Activated CD4-positive, alpha-beta memory T cell treated with anti-CD3 and anti-CD28 coated beads for 36 hours (primary cell): ENCODE results near the gene STAT3. TPM values are rescaled to one million over a fixed set of nuclear protein-coding genes. Genes with fewer than 3 reads are reported as not detected.
A peak's percentile ranks its signal among the peaks of the same experiment; 100 is the strongest.
"Not testable (repeated sequence)": the region's sequence is repeated elsewhere in the genome, so short reads cannot be mapped to it uniquely, and the experiment has no call there.

Experiments
- CTCF ChIA-PET: fragments of 350-600 bp; sonication (Branson Sonifier 250); formaldehyde crosslinking; loops from one replicate; lab custom pipeline; 2021; ENCODE audit warnings: antibody characterized with exemption, inconsistent platforms; lab: Charles Lee
- POLR2A ChIA-PET: fragments of 350-600 bp; sonication (Branson Sonifier 250); formaldehyde crosslinking; loops from one replicate; lab custom pipeline; 2021; ENCODE audit warnings: antibody characterized with exemption; lab: Charles Lee
- DNase-seq: peaks from one replicate; pipeline ENCODE4 v3.0.0-alpha.2; 2020
- H3K27ac Mint-ChIP-seq: one replicate; pipeline ENCODE4 v1.8.0; 2021; ENCODE audit warnings: mixed read lengths
- H3K27me3 Mint-ChIP-seq: one replicate; pipeline ENCODE4 v1.8.0; 2021; ENCODE audit warnings: mixed read lengths
- H3K36me3 Mint-ChIP-seq: one replicate; pipeline ENCODE4 v1.8.0; 2021; ENCODE audit warnings: mixed read lengths
- H3K4me1 Mint-ChIP-seq: one replicate; pipeline ENCODE4 v1.8.0; 2021; ENCODE audit warnings: low read depth, mixed read lengths
- H3K4me3 Mint-ChIP-seq: one replicate; pipeline ENCODE4 v1.8.0; 2021; ENCODE audit warnings: mild to moderate bottlenecking, mixed read lengths
- H3K9me3 Mint-ChIP-seq: one replicate; pipeline ENCODE4 v1.8.0; 2021; ENCODE audit warnings: mixed read lengths
- intact Hi-C: fragments of 100-400 bp; cut with micrococcal nuclease; formaldehyde crosslinking; loops from one replicate; pipeline ENCODE4 v1.15.1; 2023
- total RNA-seq, 2 experiments: library from RNA; stranded (reverse); gene quantifications; one replicate each; pipeline ENCODE4 v1.2.3, GENCODE V29; 2021

The STAT3 gene
- total RNA-seq, 2 experiments from 2014 or later, result 194 to 198 TPM

DNA sequence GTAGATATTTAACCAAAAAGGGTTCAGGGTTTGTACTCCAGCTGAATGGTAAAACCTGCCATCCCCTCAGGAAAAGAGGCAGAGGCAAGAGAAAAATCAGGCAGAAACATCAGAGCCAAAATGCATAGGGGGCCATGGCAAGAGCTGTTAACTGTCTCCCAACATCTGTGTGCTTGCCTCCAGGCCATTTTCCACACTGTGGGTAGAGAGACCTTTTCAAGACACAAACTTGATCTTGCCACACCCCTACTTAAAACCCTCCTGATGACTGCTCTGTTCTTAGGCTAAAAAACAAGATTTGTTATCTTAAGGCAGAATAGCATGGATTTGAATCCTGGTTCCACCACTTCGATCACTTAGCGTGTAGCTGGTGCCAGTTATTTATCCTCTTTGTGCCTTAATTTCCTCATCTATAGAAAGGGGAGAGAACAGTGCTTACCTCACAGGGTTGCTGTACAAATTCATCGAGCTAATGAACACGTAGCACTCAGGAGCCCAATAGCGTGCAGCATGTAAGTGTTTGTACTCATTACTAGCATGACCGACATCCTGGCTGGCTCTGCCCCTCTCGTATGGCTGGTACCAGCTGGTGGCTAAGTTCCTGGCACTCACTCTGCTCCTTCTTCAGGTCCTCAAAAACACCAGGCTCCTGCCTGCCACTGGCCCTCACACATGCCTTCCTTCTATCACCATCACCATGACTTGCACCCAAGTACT, 25.8 kb downstream of the STAT3 start:
- ChIA-PET CTCF (interaction anchor here (0.6 to 2.1 kb wide), 6 partner anchors 25 to 57 kb away, joined by 3 to 5 read pairs (median 4); partner anchors contain the start of gene STAT3), POLR2A (interaction anchor here (1.0 to 1.5 kb wide), 2 partner anchors 20 to 23 kb away, joined by 5 to 8 read pairs; no protein-coding TSS in a partner anchor)
- intact Hi-C loops, result no loop called here
- Mint-ChIP-seq H3K27ac (peak overlapping the region; percentile 76), H3K4me1 (peaks cover 75% of the 10 kb centered on the region), H3K4me3 (no peak overlapping the region), H3K27me3 (no peaks in the 10 kb centered on the region), H3K9me3 (no peaks in the 10 kb centered on the region), H3K36me3 (peaks cover 34% of the 10 kb centered on the region)
- no peak for DNase-seq

DNA sequence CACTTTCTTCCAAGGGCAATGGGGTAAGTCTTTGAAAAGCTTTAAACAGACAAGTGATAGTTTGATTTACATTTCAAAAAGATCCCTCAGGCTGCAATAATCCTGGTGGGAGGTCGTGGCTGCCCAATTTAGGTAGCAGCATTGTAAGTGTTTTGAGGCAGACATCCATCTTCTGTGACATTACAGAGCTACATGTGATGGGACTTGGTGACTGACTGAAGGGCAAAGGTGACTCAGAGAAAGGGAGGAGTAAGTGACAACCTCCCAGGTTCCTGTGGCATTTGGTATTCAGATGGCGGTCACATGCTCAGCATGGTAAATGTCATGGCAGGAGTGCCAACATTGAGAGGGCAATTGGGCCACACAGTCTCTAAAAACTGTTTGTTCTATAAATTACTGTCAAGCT, 26.5 kb downstream of the STAT3 start:
- Mint-ChIP-seq H3K9me3 (no peaks in the 10 kb centered on the region), H3K27ac (peak overlapping the region; percentile 76), H3K4me1 (peaks cover 74% of the 10 kb centered on the region), H3K4me3 (no peak overlapping the region), H3K27me3 (no peaks in the 10 kb centered on the region), H3K36me3 (peaks cover 36% of the 10 kb centered on the region)
- ChIA-PET POLR2A (interaction anchor here (1.0 to 1.5 kb wide), 2 partner anchors 19 to 22 kb away, joined by 5 to 8 read pairs; no protein-coding TSS in a partner anchor), CTCF (interaction anchor here (0.6 to 1.4 kb wide), 7 partner anchors 22 to 56 kb away, joined by 3 to 5 read pairs (median 3); no protein-coding TSS in a partner anchor)
- intact Hi-C loops, result no loop called here
- peak; percentile 73 for DNase-seq

DNA sequence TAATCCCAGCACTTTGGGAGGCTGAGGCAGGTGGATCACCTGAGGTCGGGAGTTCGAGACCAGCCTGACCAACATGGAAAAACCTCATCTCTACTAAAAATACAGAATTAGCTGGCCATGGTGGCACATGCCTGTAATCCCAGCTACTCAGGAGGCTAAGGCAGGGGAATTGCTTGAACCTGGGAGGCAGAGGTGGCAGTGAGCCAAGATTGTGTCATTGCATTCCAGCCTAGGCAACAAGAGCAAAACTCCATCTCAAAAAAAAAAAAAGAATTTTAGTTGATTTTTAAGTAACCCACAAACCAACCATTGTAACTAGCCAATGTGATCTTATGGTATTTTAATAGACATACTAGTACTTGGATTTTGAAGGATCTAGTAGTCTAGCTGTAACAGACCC, 27.9 kb downstream of the STAT3 start:
- POLR2A ChIA-PET, H3K27me3 Mint-ChIP-seq, H3K9me3 Mint-ChIP-seq, intact Hi-C loops, H3K27ac Mint-ChIP-seq, H3K4me3 Mint-ChIP-seq, DNase-seq: not testable (repeated sequence)
- peaks cover 32% of the 10 kb centered on the region for H3K36me3 Mint-ChIP-seq
- CTCF ChIA-PET, result interaction anchor here (0.6 to 1.4 kb wide), 3 partner anchors 16 to 176 kb away, joined by 3 to 6 read pairs (median 3); partner anchors contain the start of gene NAGLU
- peaks cover 71% of the 10 kb centered on the region for H3K4me1 Mint-ChIP-seq

DNA sequence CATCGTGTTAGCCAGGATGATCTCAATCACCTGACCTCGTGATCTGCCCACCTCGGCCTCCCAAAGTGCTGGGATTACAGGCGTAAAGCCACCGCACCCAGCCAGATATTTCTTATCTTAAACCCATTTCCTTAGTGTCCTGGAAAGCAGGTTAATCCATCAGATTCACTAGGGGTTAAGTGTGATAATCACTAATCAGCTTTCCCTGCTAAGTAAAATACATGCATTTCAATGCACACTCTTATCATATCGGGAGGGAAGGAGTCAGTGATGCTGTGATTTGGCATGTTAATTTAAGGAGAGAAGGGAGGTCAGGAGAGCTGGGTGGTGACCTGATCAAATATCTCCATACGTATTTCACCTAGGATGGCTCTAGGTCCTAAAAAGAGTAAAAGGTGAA, 29.1 kb downstream of the STAT3 start:
- Mint-ChIP-seq H3K27ac (no peak overlapping the region), H3K36me3 (peaks cover 24% of the 10 kb centered on the region), H3K9me3 (no peaks in the 10 kb centered on the region), H3K4me1 (peaks cover 68% of the 10 kb centered on the region), H3K27me3 (no peaks in the 10 kb centered on the region), H3K4me3 (no peak overlapping the region)
- CTCF ChIA-PET, result interaction anchor here (1.2 to 1.6 kb wide), 2 partner anchors 44 to 47 kb away, joined by 4 to 6 read pairs; no protein-coding TSS in a partner anchor
- no peak for DNase-seq
- POLR2A ChIA-PET, result interaction anchor here (1.5 kb wide), 1 partner anchor 29 kb away, joined by 8 read pairs; the partner anchor contains the start of gene STAT3
- intact Hi-C loops, result no loop called here

DNA sequence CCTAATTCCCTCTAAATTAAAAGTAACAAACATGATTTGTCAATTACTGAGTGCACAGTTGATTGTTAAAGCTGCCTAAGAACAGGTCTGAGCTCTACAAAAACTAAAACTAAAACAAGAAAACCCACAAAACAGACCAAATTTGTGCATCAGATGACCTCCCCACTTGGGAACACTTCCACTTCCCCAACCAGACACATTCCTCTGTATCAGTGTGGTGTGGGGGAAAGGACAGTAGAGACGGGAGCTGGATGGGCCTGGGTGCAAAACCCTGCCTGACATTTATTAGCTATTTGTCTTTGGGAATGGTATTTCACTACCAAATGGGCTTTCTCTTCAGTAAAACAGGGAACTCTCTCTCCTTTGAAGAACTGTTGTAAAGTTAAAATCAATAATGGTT, 29.8 kb downstream of the STAT3 start:
- Mint-ChIP-seq H3K27me3 (no peaks in the 10 kb centered on the region), H3K36me3 (peaks cover 18% of the 10 kb centered on the region), H3K9me3 (no peaks in the 10 kb centered on the region), H3K4me1 (peaks cover 64% of the 10 kb centered on the region), H3K4me3 (no peak overlapping the region), H3K27ac (no peak overlapping the region)
- CTCF ChIA-PET, result interaction anchor here (0.9 to 1.6 kb wide), 3 partner anchors 8 to 46 kb away, joined by 3 to 6 read pairs (median 4); no protein-coding TSS in a partner anchor
- POLR2A ChIA-PET, result interaction anchor here (1.0 to 1.5 kb wide), 2 partner anchors 20 to 30 kb away, joined by 3 to 8 read pairs; partner anchors contain the start of gene STAT3
- intact Hi-C loops, result no loop called here
- DNase-seq, result no peak

DNA sequence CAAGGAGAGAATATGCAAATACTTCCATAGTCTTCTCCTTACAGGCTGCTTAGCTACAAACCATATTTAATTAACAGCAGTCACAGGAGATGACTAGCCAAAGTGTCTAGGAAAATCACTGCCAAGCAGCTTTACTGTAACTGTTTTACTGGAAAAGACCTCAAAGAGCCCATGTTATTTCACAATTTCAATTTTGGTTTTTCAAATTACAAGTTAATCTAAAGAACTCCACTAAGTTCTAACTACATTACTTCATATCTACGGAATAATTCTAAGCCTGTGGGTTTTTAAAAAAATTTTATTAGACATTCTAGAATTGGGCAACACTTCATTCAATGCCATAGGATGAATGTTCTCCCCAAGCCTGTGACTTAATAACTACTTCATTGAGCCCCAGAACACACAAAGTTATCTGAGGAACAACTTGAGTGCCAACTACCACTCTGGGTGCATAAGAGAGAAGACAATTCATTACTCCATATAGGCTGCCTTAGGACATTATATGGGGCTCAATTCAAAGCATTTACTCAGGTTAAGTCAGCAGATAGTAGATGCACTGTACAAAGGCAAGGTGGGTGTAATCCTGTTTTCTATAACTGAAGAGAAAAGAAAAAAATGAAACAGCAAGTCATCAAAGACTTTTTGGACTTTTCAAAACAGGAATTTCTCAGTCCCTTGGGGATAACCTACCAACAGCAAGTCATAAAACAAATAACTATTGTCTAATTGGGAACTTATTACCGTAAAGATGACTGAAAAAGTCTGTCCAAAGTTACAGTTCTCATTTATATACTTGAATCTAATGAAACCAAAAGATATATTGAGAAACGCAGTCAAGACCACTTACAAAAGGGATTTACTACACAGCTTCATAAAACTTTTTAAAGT, 33.0 kb downstream of the STAT3 start:
- peaks cover 43% of the 10 kb centered on the region for H3K4me1 Mint-ChIP-seq
- H3K36me3 Mint-ChIP-seq, result peaks cover 2% of the 10 kb centered on the region
- no peak for DNase-seq
- CTCF ChIA-PET, result no interaction called here
- POLR2A ChIA-PET, result interaction anchor here (1.4 to 1.5 kb wide), 2 partner anchors 12 to 33 kb away, joined by 3 to 5 read pairs; partner anchors contain the start of gene STAT3
- peak overlapping the region; percentile 58 for H3K27ac Mint-ChIP-seq
- H3K4me3 Mint-ChIP-seq, result no peak overlapping the region
- intact Hi-C loops, result no loop called here
- no peaks in the 10 kb centered on the region for H3K9me3 Mint-ChIP-seq
- H3K27me3 Mint-ChIP-seq, result no peaks in the 10 kb centered on the region

DNA sequence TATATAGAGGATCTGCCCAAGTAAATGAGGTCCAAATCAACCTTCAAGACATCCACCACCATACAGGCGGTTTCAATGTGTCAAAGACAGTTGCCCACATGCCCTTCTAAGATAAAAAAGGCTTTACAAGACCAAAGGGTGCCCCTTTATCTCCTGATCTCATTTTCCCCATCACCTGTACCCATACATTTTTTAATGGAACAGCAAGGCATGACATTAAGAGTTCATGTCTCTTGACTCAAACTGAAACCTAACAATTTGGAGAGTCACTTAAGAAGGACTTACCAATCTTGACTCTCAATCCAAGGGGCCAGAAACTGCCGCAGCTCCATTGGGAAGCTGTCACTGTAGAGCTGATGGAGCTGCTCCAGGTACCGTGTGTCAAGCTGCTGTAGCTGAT, 40.1 kb downstream of the STAT3 start:
- Mint-ChIP-seq H3K27ac (peak overlapping the region; percentile 21), H3K36me3 (peaks cover 43% of the 10 kb centered on the region), H3K4me3 (no peak overlapping the region), H3K9me3 (no peaks in the 10 kb centered on the region), H3K27me3 (no peaks in the 10 kb centered on the region), H3K4me1 (peaks cover 46% of the 10 kb centered on the region)
- intact Hi-C loops, result no loop called here
- no peak for DNase-seq
- POLR2A ChIA-PET, result no interaction called here
- CTCF ChIA-PET, result interaction anchor here (0.5 to 1.8 kb wide), 3 partner anchors 15 to 55 kb away, joined by 3 to 4 read pairs (median 4); no protein-coding TSS in a partner anchor

DNA sequence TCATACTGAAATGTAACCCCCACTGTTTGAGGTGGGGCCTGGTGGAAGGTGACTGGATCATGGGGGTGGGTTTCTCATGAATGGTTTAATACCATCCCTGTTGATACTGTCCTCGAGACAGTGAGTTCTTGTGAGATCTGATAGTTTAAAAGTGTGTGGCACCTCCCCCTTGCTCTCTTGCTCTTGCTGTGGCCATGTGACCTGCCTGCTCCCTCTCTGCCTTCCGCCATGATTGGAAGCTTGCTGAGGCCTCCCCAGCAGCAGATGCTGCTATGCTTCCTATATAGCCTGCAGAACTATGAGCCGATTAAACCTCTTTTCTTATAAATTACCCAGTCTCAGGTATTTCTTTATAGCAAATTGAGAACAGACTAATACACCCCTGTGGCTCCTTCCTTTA, 40.6 kb downstream of the STAT3 start:
- H3K36me3 Mint-ChIP-seq, result peaks cover 48% of the 10 kb centered on the region
- ChIA-PET CTCF (interaction anchor here (1.2 to 1.8 kb wide), 2 partner anchors 24 to 55 kb away, joined by 3 to 4 read pairs; no protein-coding TSS in a partner anchor), POLR2A (no interaction called here)
- peak overlapping the region; percentile 61 for H3K27ac Mint-ChIP-seq
- no peaks in the 10 kb centered on the region for H3K9me3 Mint-ChIP-seq
- no peak overlapping the region for H3K4me3 Mint-ChIP-seq
- intact Hi-C loops, result no loop called here
- peaks cover 50% of the 10 kb centered on the region for H3K4me1 Mint-ChIP-seq
- no peak for DNase-seq
- no peaks in the 10 kb centered on the region for H3K27me3 Mint-ChIP-seq

DNA sequence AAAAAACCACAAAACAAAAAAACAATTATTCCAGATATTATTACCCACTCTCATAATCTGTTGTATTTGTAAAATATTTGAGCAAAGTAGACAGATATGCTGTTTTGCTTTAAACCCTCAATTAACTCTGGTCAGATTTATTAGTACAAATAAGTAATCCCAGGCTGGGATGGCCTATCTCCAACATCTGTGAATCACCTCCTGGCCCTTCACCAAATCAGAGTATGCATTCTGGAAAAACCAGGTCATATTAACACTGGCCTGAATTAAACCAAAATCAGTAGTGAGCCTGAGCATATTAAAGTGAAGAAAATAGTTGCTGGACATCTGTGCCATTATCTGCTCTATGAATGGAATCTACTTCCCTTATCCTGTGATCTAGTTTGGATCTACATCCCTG, 41.0 kb downstream of the STAT3 start:
- intact Hi-C loops, result no loop called here
- Mint-ChIP-seq H3K36me3 (peaks cover 52% of the 10 kb centered on the region), H3K27ac (peak overlapping the region; percentile 61), H3K4me3 (no peak overlapping the region), H3K9me3 (no peaks in the 10 kb centered on the region), H3K27me3 (no peaks in the 10 kb centered on the region), H3K4me1 (peaks cover 50% of the 10 kb centered on the region)
- DNase-seq, result no peak
- ChIA-PET CTCF (no interaction called here), POLR2A (no interaction called here)

DNA sequence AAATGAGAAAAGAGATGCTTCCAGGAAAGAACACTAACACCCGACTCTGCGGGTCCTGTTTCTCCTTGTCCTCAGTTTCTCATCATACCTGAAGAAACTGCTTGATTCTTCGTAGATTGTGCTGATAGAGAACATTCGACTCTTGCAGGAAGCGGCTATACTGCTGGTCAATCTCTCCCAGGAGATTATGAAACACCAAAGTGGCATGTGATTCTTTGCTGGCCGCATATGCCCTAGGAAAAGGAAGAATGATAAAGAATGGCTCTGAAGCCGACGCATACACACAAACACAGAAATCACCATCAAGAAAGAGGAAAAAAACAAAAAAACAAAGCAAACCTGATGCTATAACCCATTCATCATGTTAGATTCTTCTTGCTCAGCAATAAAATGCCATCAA, 41.8 kb downstream of the STAT3 start:
- H3K4me3 Mint-ChIP-seq, result no peak overlapping the region
- no peak for DNase-seq
- ChIA-PET CTCF (no interaction called here), POLR2A (no interaction called here)
- no peaks in the 10 kb centered on the region for H3K9me3 Mint-ChIP-seq
- intact Hi-C loops, result no loop called here
- H3K27me3 Mint-ChIP-seq, result no peaks in the 10 kb centered on the region
- no peak overlapping the region for H3K27ac Mint-ChIP-seq
- H3K4me1 Mint-ChIP-seq, result peaks cover 57% of the 10 kb centered on the region
- peaks cover 57% of the 10 kb centered on the region for H3K36me3 Mint-ChIP-seq

DNA sequence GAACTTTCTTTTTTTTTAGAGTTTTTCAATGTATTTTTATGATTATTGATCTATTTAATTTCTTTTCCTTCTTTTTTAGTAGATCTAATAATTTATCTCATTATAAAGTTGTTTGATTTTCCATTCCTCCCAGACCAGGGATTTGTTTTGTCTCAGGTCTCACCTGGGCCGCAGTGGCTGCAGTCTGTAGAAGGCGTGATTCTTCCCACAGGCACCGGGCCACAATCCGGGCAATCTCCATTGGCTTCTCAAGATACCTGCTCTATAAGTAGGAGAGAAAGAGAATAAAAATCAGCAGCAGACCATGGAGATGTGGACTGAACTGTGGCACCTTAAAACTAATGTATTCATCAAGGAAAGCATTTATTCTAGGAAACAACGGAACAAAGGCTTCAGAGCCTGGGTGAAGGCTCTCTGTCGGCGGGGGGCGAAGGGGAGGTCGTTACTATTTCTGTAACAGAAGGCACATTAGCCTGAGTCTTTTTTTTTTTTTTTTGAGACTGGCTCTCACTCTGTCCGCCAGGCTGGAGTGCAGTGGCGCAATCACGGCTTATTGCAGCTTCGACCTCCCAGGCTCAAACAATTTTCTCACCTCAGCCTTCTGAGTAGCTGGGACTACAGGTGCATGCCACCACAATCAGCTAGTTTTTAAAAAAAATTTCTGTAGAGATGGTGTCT, 42.7 kb downstream of the STAT3 start:
- H3K4me1 Mint-ChIP-seq, result peaks cover 66% of the 10 kb centered on the region
- CTCF ChIA-PET, result no interaction called here
- POLR2A ChIA-PET, result no interaction called here
- DNase-seq, result no peak
- peaks cover 65% of the 10 kb centered on the region for H3K36me3 Mint-ChIP-seq
- no peak overlapping the region for H3K4me3 Mint-ChIP-seq
- H3K27me3 Mint-ChIP-seq, result no peaks in the 10 kb centered on the region
- H3K27ac Mint-ChIP-seq, result no peak overlapping the region
- intact Hi-C loops, result no loop called here
- no peaks in the 10 kb centered on the region for H3K9me3 Mint-ChIP-seq
